Amniotic epithelial cell (primary cell): ENCODE results near the gene SIGLEC14.
"Not testable (repeated sequence)": the region's sequence is repeated elsewhere in the genome, so short reads cannot be mapped to it uniquely, and the experiment has no call there.

Experiments used
- DNase-seq: peaks from one replicate; pipeline ENCODE4 v3.0.0-alpha.2; 2010; ENCODE audit warnings: low read depth

Gene SIGLEC14

GRCh38 chr19:51668216-51668615 lies 21.6 kb upstream of the SIGLEC14 start:
- DNase-seq, result no peak

- DNase-seq, result no peak
Measured at GRCh38 chr19:51664997-51665396, 18.4 kb upstream of the SIGLEC14 start.

- no peak for DNase-seq
Measured at GRCh38 chr19:51664131-51664530, 17.5 kb upstream of the SIGLEC14 start.

GRCh38 chr19:51663650-51664049 lies 17.0 kb upstream of the SIGLEC14 start:
- DNase-seq, result no peak

- DNase-seq, result peak; percentile 70
Measured at GRCh38 chr19:51660975-51661600, 14.5 kb upstream of the SIGLEC14 start.

- DNase-seq, result no peak
Measured at GRCh38 chr19:51654783-51655182, 8.2 kb upstream of the SIGLEC14 start.

- DNase-seq, result no peak
Measured at GRCh38 chr19:51653162-51653561, 6.5 kb upstream of the SIGLEC14 start.

- DNase-seq, result no peak
Measured at GRCh38 chr19:51652266-51652665, 5.6 kb upstream of the SIGLEC14 start.

GRCh38 chr19:51651216-51651846 lies 4.7 kb upstream of the SIGLEC14 start:
- DNase-seq, result no peak

- DNase-seq, result no peak
Measured at GRCh38 chr19:51647318-51647717, 693 bp upstream of the SIGLEC14 start.

GRCh38 chr19:51644636-51645271 lies 1.9 kb downstream of the SIGLEC14 start:
- DNase-seq, result no peak

- DNase-seq, result no peak
Measured at GRCh38 chr19:51641648-51642047, 5.0 kb downstream of the SIGLEC14 start.

- DNase-seq, result no peak
Measured at GRCh38 chr19:51640386-51640785, 6.2 kb downstream of the SIGLEC14 start.

- DNase-seq, result no peak
Measured at GRCh38 chr19:51639916-51640315, 6.7 kb downstream of the SIGLEC14 start.

GRCh38 chr19:51637362-51637978 lies 9.2 kb downstream of the SIGLEC14 start:
- DNase-seq, result peak; percentile 7

- DNase-seq, result no peak
Measured at GRCh38 chr19:51632126-51632525, 14.5 kb downstream of the SIGLEC14 start.

- DNase-seq, result not testable (repeated sequence)
Measured at GRCh38 chr19:51630315-51630714, 16.3 kb downstream of the SIGLEC14 start, which contains the start of gene SIGLEC5. Gene SIGLEC5, minus strand, starts transcription at chr19:51630401. Its CDS starts 66 bp downstream, at chr19:51630335.

- DNase-seq, result no peak
Measured at GRCh38 chr19:51628153-51628939, 18.3 kb downstream of the SIGLEC14 start.

- no peak for DNase-seq
Measured at GRCh38 chr19:51627491-51628138, 19.0 kb downstream of the SIGLEC14 start.

GRCh38 chr19:51626675-51627074 lies 19.9 kb downstream of the SIGLEC14 start:
- no peak for DNase-seq

GRCh38 chr19:51621178-51621577 lies 25.4 kb downstream of the SIGLEC14 start:
- no peak for DNase-seq

- no peak for DNase-seq
Measured at GRCh38 chr19:51615991-51616390, 30.6 kb downstream of the SIGLEC14 start.
